AG10803 (cell line): ENCODE results near the gene HABP4.

Source experiments
- DNase-seq: peaks from one replicate; pipeline ENCODE4 v3.0.0; 2010; ENCODE audit warnings: low read depth
- H3K4me3 ChIP-seq: 2 replicates; pipeline ENCODE4 v1.5.1; 2011; ENCODE audit warnings: mild to moderate bottlenecking, low read length, control low read depth
- CTCF ChIP-seq: conservative IDR thresholded peaks from 2 replicates; pipeline ENCODE4 v1.5.1; 2011; ENCODE audit warnings: mild to moderate bottlenecking, low read length, control low read depth, inconsistent platforms

Gene HABP4

GRCh38 chr9:96448546-96449170, 1.3 kb upstream of the HABP4 start:
- H3K4me3 ChIP-seq, result no peak overlapping the region
- no peak for TF ChIP-seq CTCF
- DNase-seq, result no peak

GRCh38 chr9:96449523-96449844, 485 bp upstream of the HABP4 start:
- no peak for TF ChIP-seq CTCF
- H3K4me3 ChIP-seq, result peak overlapping the region; percentile 76
- no peak for DNase-seq

- peak; percentile 23 for DNase-seq
- H3K4me3 ChIP-seq, result peak overlapping the region; percentile 87
- no peak for TF ChIP-seq CTCF
These were observed 902 bp downstream of the HABP4 start for GRCh38 chr9:96450613-96451528.

- TF ChIP-seq CTCF, result peak; percentile 90
- DNase-seq, result peak; percentile 61
These were observed 3.7 kb downstream of the HABP4 start for GRCh38 chr9:96453625-96454024.

GRCh38 chr9:96457266-96457665, 7.3 kb downstream of the HABP4 start:
- DNase-seq, result no peak
- H3K4me3 ChIP-seq, result no peak overlapping the region
- no peak for TF ChIP-seq CTCF

More at GRCh38 chr9:96453625-96454024, 3.7 kb downstream of the HABP4 start:
- H3K4me3 ChIP-seq, result no peak overlapping the region

- no peak for DNase-seq
- TF ChIP-seq CTCF, result no peak
- no peak overlapping the region for H3K4me3 ChIP-seq
These were observed 8.3 kb downstream of the HABP4 start for GRCh38 chr9:96458226-96458625.
